HEK293 (cell line): ENCODE data around the gene IGIP.
A peak's percentile ranks its signal among the peaks of the same experiment; 100 is the strongest.

ENCODE experiments used
- BCL11B ChIP-seq: fragments of 450-650 bp; formaldehyde crosslinking; IDR thresholded peaks from 2 replicates; pipeline ENCODE4 v1.5.1; 2016; ENCODE audit warnings: low read depth, missing biosample characterization, missing genetic modification characterization
- HOXD13 ChIP-seq: sonication (generic); formaldehyde crosslinking; IDR thresholded peaks from 2 replicates; pipeline ENCODE4 v1.8.0; 2022; ENCODE audit warnings: missing genetic modification reagents, borderline replicate concordance
- KLF8 ChIP-seq: fragments of 450-650 bp; formaldehyde crosslinking; IDR thresholded peaks from 2 replicates; pipeline ENCODE4 v1.5.1; 2016; ENCODE audit warnings: missing biosample characterization, missing genetic modification characterization
- REST ChIP-seq: fragments of 450-650 bp; formaldehyde crosslinking; IDR thresholded peaks from 2 replicates; pipeline ENCODE4 v1.5.1; 2016; ENCODE audit warnings: missing biosample characterization, missing genetic modification characterization
- SP7 ChIP-seq: fragments of 450-650 bp; formaldehyde crosslinking; IDR thresholded peaks from 2 replicates; pipeline ENCODE4 v1.5.1; 2016; ENCODE audit warnings: missing biosample characterization, missing genetic modification characterization
- ZBTB10 ChIP-seq: fragments of 450-650 bp; formaldehyde crosslinking; IDR thresholded peaks from 2 replicates; pipeline ENCODE4 v1.5.1; 2016; ENCODE audit warnings: missing biosample characterization, missing genetic modification characterization
- ZBTB7A ChIP-seq: fragments of 450-650 bp; formaldehyde crosslinking; IDR thresholded peaks from 2 replicates; pipeline ENCODE4 v1.5.1; 2016; ENCODE audit warnings: low read depth, missing biosample characterization, missing genetic modification characterization
- ZNF157 ChIP-seq: fragments of 450-650 bp; formaldehyde crosslinking; IDR thresholded peaks from 2 replicates; pipeline ENCODE4 v1.5.1; 2016; ENCODE audit warnings: missing biosample characterization, missing genetic modification characterization
- ZNF274 ChIP-seq, 2 experiments: fragments of 200-500 bp in 1 of 2; fragments of 450-650 bp in 1 of 2; sonication (Bioruptor generic) in 1 of 2; formaldehyde crosslinking in 1 of 2; IDR thresholded peaks; 2 replicates each; pipeline versions ENCODE4 v1.5.1 to v1.6.1; 2014 to 2016; ENCODE audit warnings: borderline replicate concordance in 1 of 2, inconsistent platforms in 1 of 2, low read length in 1 of 2, missing biosample characterization in 1 of 2, missing genetic modification characterization in 1 of 2
- ZNF341 ChIP-seq: fragments of 450-650 bp; formaldehyde crosslinking; IDR thresholded peaks from 2 replicates; pipeline ENCODE4; 2016; ENCODE audit warnings: low read depth, missing biosample characterization, missing genetic modification characterization
- ZNF391 ChIP-seq: fragments of 450-650 bp; formaldehyde crosslinking; IDR thresholded peaks from 2 replicates; pipeline ENCODE4 v1.5.1; 2016; ENCODE audit warnings: low read depth, missing biosample characterization, missing genetic modification characterization, borderline replicate concordance
- ZNF561 ChIP-seq: fragments of 450-650 bp; IDR thresholded peaks from 2 replicates; pipeline ENCODE4 v1.5.1; 2018; ENCODE audit warnings: missing biosample characterization, missing genetic modification characterization, borderline replicate concordance
- ZNF704 ChIP-seq: fragments of 450-650 bp; formaldehyde crosslinking; IDR thresholded peaks from 2 replicates; pipeline ENCODE4 v1.5.1; 2016; ENCODE audit warnings: missing biosample characterization, missing genetic modification characterization
- ZNF76 ChIP-seq: fragments of 450-650 bp; formaldehyde crosslinking; IDR thresholded peaks from 2 replicates; pipeline ENCODE4; 2016; ENCODE audit warnings: low read depth, missing biosample characterization, missing genetic modification characterization, borderline replicate concordance
- ZXDB ChIP-seq: fragments of 450-650 bp; formaldehyde crosslinking; IDR thresholded peaks from 2 replicates; pipeline ENCODE4 v1.5.1; 2016; ENCODE audit warnings: missing biosample characterization, missing genetic modification characterization
- TF ChIP-seq, protein P1 (sequence below): fragments of 450-650 bp; formaldehyde crosslinking; IDR thresholded peaks from 2 replicates; pipeline ENCODE4 v1.5.1; 2016; ENCODE audit warnings: missing biosample characterization, missing genetic modification characterization
- TF ChIP-seq, protein P2 (sequence below): fragments of 450-650 bp; formaldehyde crosslinking; conservative IDR thresholded peaks from 2 replicates; pipeline ENCODE4 v1.5.1; 2016; ENCODE audit warnings: low read depth, missing biosample characterization, missing genetic modification characterization
- TF ChIP-seq, protein P3 (sequence below): fragments of 450-650 bp; formaldehyde crosslinking; conservative IDR thresholded peaks from 2 replicates; pipeline ENCODE4 v1.5.1; 2016; ENCODE audit warnings: low read depth, missing biosample characterization, missing genetic modification characterization

Gene IGIP

GRCh38 chr5:140108093-140109017 is 17.4 kb upstream of the IGIP start (continued):
- TF ChIP-seq ZNF274 (IDR thresholded peaks at IDR 0.05; ENCODE audit: low read length) = no peak
- no peak for TF ChIP-seq ZNF274 (tag by site-specific recombination; IDR thresholded peaks at IDR 0.05; ENCODE audit: borderline replicate concordance)
- TF ChIP-seq ZXDB (tag by site-specific recombination) = peak; percentile 26
- TF ChIP-seq ZNF76 (tag by site-specific recombination) = 0 out of 2 replicates have a peak, but pooled peaks have one; percentile 11
- TF ChIP-seq KLF8 (tag by site-specific recombination) = 0 out of 2 replicates have a peak, but pooled peaks have one; percentile 14
- TF ChIP-seq ZBTB10 (tag by site-specific recombination) = peak; percentile 46; the same call in 1 of the 2 replicates
- TF ChIP-seq ZNF157 (tag by site-specific recombination) = no peak
- TF ChIP-seq, protein P1, sequence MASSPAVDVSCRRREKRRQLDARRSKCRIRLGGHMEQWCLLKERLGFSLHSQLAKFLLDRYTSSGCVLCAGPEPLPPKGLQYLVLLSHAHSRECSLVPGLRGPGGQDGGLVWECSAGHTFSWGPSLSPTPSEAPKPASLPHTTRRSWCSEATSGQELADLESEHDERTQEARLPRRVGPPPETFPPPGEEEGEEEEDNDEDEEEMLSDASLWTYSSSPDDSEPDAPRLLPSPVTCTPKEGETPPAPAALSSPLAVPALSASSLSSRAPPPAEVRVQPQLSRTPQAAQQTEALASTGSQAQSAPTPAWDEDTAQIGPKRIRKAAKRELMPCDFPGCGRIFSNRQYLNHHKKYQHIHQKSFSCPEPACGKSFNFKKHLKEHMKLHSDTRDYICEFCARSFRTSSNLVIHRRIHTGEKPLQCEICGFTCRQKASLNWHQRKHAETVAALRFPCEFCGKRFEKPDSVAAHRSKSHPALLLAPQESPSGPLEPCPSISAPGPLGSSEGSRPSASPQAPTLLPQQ (tag by site-specific recombination) = peak; percentile 65
- TF ChIP-seq ZNF561 (tag by site-specific recombination) = 0 out of 2 replicates have a peak, but pooled peaks have one; percentile 15
- TF ChIP-seq ZBTB7A (tag by site-specific recombination) = peak; percentile 43; the same call in 1 of the 2 replicates
- peak; percentile 86 for TF ChIP-seq REST (tag by site-specific recombination)
- 0 out of 2 replicates have a peak, but pooled peaks have one; percentile 11 for TF ChIP-seq SP7 (tag by site-specific recombination)
- peak; percentile 87 for TF ChIP-seq ZNF341
- no peak for TF ChIP-seq HOXD13 (CRISPR knock-in tag)
- TF ChIP-seq BCL11B (tag by site-specific recombination) = peak; percentile 71; the same call in 1 of the 2 replicates
- 0 out of 2 replicates have a peak, but pooled peaks have one; percentile 9 for TF ChIP-seq ZNF391 (tag by site-specific recombination)
- TF ChIP-seq, protein P2, sequence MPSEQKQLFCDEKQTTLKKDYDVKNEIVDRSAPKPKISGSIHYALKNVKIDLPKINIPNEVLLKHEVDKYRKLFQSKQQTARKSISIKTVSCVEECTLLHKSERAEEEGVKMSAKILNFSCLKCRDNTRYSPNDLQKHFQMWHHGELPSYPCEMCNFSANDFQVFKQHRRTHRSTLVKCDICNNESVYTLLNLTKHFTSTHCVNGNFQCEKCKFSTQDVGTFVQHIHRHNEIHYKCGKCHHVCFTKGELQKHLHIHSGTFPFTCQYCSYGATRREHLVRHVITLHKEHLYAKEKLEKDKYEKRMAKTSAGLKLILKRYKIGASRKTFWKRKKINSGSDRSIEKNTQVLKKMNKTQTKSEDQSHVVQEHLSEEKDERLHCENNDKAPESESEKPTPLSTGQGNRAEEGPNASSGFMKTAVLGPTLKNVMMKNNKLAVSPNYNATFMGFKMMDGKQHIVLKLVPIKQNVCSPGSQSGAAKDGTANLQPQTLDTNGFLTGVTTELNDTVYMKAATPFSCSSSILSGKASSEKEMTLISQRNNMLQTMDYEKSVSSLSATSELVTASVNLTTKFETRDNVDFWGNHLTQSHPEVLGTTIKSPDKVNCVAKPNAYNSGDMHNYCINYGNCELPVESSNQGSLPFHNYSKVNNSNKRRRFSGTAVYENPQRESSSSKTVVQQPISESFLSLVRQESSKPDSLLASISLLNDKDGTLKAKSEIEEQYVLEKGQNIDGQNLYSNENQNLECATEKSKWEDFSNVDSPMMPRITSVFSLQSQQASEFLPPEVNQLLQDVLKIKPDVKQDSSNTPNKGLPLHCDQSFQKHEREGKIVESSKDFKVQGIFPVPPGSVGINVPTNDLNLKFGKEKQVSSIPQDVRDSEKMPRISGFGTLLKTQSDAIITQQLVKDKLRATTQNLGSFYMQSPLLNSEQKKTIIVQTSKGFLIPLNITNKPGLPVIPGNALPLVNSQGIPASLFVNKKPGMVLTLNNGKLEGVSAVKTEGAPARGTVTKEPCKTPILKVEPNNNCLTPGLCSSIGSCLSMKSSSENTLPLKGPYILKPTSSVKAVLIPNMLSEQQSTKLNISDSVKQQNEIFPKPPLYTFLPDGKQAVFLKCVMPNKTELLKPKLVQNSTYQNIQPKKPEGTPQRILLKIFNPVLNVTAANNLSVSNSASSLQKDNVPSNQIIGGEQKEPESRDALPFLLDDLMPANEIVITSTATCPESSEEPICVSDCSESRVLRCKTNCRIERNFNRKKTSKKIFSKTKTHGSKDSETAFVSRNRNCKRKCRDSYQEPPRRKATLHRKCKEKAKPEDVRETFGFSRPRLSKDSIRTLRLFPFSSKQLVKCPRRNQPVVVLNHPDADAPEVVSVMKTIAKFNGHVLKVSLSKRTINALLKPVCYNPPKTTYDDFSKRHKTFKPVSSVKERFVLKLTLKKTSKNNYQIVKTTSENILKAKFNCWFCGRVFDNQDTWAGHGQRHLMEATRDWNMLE (tag by site-specific recombination) = no peak
- no peak for TF ChIP-seq ZNF704 (tag by site-specific recombination)
- TF ChIP-seq, protein P3, sequence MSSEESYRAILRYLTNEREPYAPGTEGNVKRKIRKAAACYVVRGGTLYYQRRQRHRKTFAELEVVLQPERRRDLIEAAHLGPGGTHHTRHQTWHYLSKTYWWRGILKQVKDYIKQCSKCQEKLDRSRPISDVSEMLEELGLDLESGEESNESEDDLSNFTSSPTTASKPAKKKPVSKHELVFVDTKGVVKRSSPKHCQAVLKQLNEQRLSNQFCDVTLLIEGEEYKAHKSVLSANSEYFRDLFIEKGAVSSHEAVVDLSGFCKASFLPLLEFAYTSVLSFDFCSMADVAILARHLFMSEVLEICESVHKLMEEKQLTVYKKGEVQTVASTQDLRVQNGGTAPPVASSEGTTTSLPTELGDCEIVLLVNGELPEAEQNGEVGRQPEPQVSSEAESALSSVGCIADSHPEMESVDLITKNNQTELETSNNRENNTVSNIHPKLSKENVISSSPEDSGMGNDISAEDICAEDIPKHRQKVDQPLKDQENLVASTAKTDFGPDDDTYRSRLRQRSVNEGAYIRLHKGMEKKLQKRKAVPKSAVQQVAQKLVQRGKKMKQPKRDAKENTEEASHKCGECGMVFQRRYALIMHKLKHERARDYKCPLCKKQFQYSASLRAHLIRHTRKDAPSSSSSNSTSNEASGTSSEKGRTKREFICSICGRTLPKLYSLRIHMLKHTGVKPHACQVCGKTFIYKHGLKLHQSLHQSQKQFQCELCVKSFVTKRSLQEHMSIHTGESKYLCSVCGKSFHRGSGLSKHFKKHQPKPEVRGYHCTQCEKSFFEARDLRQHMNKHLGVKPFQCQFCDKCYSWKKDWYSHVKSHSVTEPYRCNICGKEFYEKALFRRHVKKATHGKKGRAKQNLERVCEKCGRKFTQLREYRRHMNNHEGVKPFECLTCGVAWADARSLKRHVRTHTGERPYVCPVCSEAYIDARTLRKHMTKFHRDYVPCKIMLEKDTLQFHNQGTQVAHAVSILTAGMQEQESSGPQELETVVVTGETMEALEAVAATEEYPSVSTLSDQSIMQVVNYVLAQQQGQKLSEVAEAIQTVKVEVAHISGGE (tag by site-specific recombination) = no peak
